A549 (cell line): ENCODE results near the gene FERMT3. TPM values are rescaled to one million over a fixed set of nuclear protein-coding genes. Genes with fewer than 3 reads are reported as not detected.

Source experiments
- ATAC-seq, 2 experiments: fragments of 200-7000 bp in 1 of 2; fragments of >200 bp in 1 of 2; cut with Nextera tagmentation in 1 of 2; cut with Tn5 transposase in 1 of 2; 3 replicates each; pipeline versions ENCODE4 v1.8.0 to v1.9.1; 2018 to 2020; ENCODE audit warnings: mild to moderate bottlenecking in 1 of 2, moderate library complexity in 1 of 2
- CTCF ChIA-PET: fragments of 300-600 bp; sonication (Branson Sonifier 250); formaldehyde crosslinking; extraction: SDS; loops from one replicate; lab custom pipeline; 2021; ENCODE audit warnings: antibody characterized with exemption, inconsistent platforms; lab: Yijun Ruan, JAX
- POLR2A ChIA-PET: fragments of 350-600 bp; formaldehyde crosslinking; extraction: SDS; loops from one replicate; lab custom pipeline; 2021; ENCODE audit warnings: antibody characterized with exemption, inconsistent platforms; lab: Yijun Ruan, JAX
- DNase-seq, 2 experiments: peaks; one replicate each; pipeline versions ENCODE4 v3.0.0 to v3.0.0-alpha.2; 2011 to 2016; ENCODE audit warnings: low read depth in 1 of 2, low spot score in 1 of 2
- FAIRE-seq: peaks from 2 replicates; lab custom pipeline; 2011; peaks lifted over from hg19 to GRCh38; lab: Jason Lieb, UNC
- H3K27ac ChIP-seq, 2 experiments: fragments of >200 bp; sonication (Bioruptor Twin); formaldehyde crosslinking; 3 replicates each; pipeline ENCODE4 v1.5.1; 2016 to 2017
- H3K4me1 ChIP-seq: fragments of >200 bp; sonication (Bioruptor Twin); formaldehyde crosslinking; 3 replicates; pipeline ENCODE4 v1.6.1; 2016
- H3K4me2 ChIP-seq: fragments of >200 bp; sonication (Bioruptor Twin); formaldehyde crosslinking; 3 replicates; pipeline ENCODE4 v1.6.1; 2016
- H3K4me3 ChIP-seq: fragments of >200 bp; sonication (Bioruptor Twin); formaldehyde crosslinking; 3 replicates; pipeline ENCODE4 v1.5.1; 2016
- H3K9me3 ChIP-seq: fragments of >200 bp; sonication (Bioruptor Twin); formaldehyde crosslinking; 3 replicates; pipeline ENCODE4 v1.6.1; 2016
- BCL3 ChIP-seq: fragments of >200 bp; sonication (Bioruptor Twin); formaldehyde crosslinking; IDR thresholded peaks from 3 replicates; pipeline ENCODE4 v1.6.1; 2016
- CBX8 ChIP-seq: fragments of 200-600 bp; sonication (generic); IDR thresholded peaks from 2 replicates; pipeline ENCODE4 v1.6.1; 2016
- CEBPB ChIP-seq, 2 experiments: fragments of >200 bp in 1 of 2; sonication (Bioruptor Twin) in 1 of 2; formaldehyde crosslinking in 1 of 2; IDR thresholded peaks; 2 replicates each; pipeline ENCODE4 v1.6.1; 2012 to 2016
- CHD4 ChIP-seq: fragments of 200-600 bp; sonication (generic); IDR thresholded peaks from 2 replicates; pipeline ENCODE4 v1.6.1; 2016; ENCODE audit warnings: antibody characterized with exemption, mild to moderate bottlenecking, borderline replicate concordance
- FOSB ChIP-seq: fragments of 250-450 bp; sonication (Bioruptor Pico); IDR thresholded peaks from 2 replicates; pipeline ENCODE4 v1.5.0; 2020; ENCODE audit warnings: mild to moderate bottlenecking, moderate library complexity
- HEYL ChIP-seq: fragments of 250-450 bp; sonication (Bioruptor Pico); IDR thresholded peaks from 2 replicates; pipeline ENCODE4 v1.8.0; 2021; ENCODE audit warnings: mild to moderate bottlenecking, moderate library complexity
- HOXB13 ChIP-seq: fragments of 250-450 bp; sonication (Bioruptor Pico); IDR thresholded peaks from 2 replicates; pipeline ENCODE4 v1.5.0; 2020; ENCODE audit warnings: low read depth, mild to moderate bottlenecking, moderate library complexity
- HOXB5 ChIP-seq: fragments of 250-450 bp; sonication (Bioruptor Pico); IDR thresholded peaks from 2 replicates; pipeline ENCODE4 v1.5.0; 2020; ENCODE audit warnings: mild to moderate bottlenecking, moderate library complexity
- JUN ChIP-seq, 2 experiments: fragments of >200 bp; sonication (Bioruptor Twin); formaldehyde crosslinking; IDR thresholded peaks; 2 replicates in 1 of 2; 3 replicates in 1 of 2; pipeline ENCODE4 v1.6.1; 2016 to 2017
- JUNB ChIP-seq: fragments of >200 bp; sonication (Bioruptor Twin); formaldehyde crosslinking; IDR thresholded peaks from 2 replicates; pipeline ENCODE4 v1.6.1; 2016
- KDM1A ChIP-seq: fragments of 200-600 bp; sonication (generic); IDR thresholded peaks from 2 replicates; pipeline ENCODE4 v1.6.1; 2016; ENCODE audit warnings: low read depth, mild to moderate bottlenecking
- MAFK ChIP-seq: fragments of 450-650 bp; IDR thresholded peaks from 2 replicates; pipeline ENCODE4 v1.6.1; 2014; ENCODE audit not compliant: partially characterized antibody
- MAZ ChIP-seq: fragments of 150-350 bp; IDR thresholded peaks from 2 replicates; pipeline ENCODE4 v1.6.1; 2014; ENCODE audit warnings: antibody characterized with exemption, low read depth, low read length, borderline replicate concordance
- NR3C1 ChIP-seq: fragments of >200 bp; sonication (Bioruptor Twin); formaldehyde crosslinking; IDR thresholded peaks from 3 replicates; pipeline ENCODE4 v1.6.1; 2017
- RARB ChIP-seq: fragments of 250-450 bp; sonication (Bioruptor Pico); IDR thresholded peaks from 2 replicates; pipeline ENCODE4 v1.8.0; 2021; ENCODE audit warnings: mild to moderate bottlenecking, moderate library complexity
- SMC3 ChIP-seq: fragments of >200 bp; sonication (Bioruptor Twin); formaldehyde crosslinking; IDR thresholded peaks from 3 replicates; pipeline ENCODE4 v1.6.1; 2018; ENCODE audit warnings: inconsistent platforms
- TP53 ChIP-seq: fragments of 250-450 bp; sonication (Bioruptor Pico); IDR thresholded peaks from 2 replicates; pipeline ENCODE4 v1.5.0; 2021; ENCODE audit warnings: mild to moderate bottlenecking, moderate library complexity
- ZNF302 ChIP-seq: fragments of 250-450 bp; sonication (Bioruptor Pico); IDR thresholded peaks from 2 replicates; pipeline ENCODE4 v1.9.0; 2021; ENCODE audit warnings: inconsistent platforms, mild to moderate bottlenecking, moderate library complexity
- WGBS: methylation state at CpG from one replicate; pipeline ENCODE4 v1.1.6; 2017; ENCODE audit errors: missing lambda C conversion rate; 5-methylcytosine and 5-hydroxymethylcytosine counted together
- polyA minus RNA-seq: library from RNA; depleted of rRNA, polyadenylated mRNA; stranded (reverse); fragments of >200 nt; gene quantifications from 2 replicates; pipeline ENCODE4 v1.2.3, GENCODE V29; 2011; rRNA and poly(A)+ RNA removed
- polyA plus RNA-seq, 4 experiments: library from polyadenylated mRNA; depleted of rRNA in 3 of 4; stranded (reverse); fragments of >200 nt; fragmentation: RNase III in 1 of 4; extraction: RNeasy Plus Mini Kit Qiagen cat#74134 plus additional on column Dnase treatment in 1 of 4; gene quantifications; 2 replicates in 3 of 4; 3 replicates in 1 of 4; pipeline ENCODE4 v1.2.3, GENCODE V29; 2011 to 2017
- TF ChIP-seq, protein P1 (sequence below): fragments of 200-600 bp; sonication (generic); IDR thresholded peaks from 2 replicates; pipeline ENCODE4 v1.6.1; 2016; ENCODE audit warnings: antibody characterized with exemption, mild to moderate bottlenecking, moderate library complexity

FERMT3 gene
- polyA plus RNA-seq (2011; rRNA removed) (0.42 and 0.56 TPM in 2 replicates), polyA plus RNA-seq (2017; fragmentation: RNase III; extraction: RNeasy Plus Mini Kit Qiagen cat#74134 plus additional on column Dnase treatment) (1.9 to 2.1 TPM (median 2.0 TPM) in 3 replicates), polyA minus RNA-seq (0.66 and 0.68 TPM in 2 replicates)
- polyA plus RNA-seq (2012; cell fraction: cytosol; rRNA removed): 2.6 and 3.2 TPM in 2 replicates
- 36.7 and 41.4 TPM in 2 replicates for polyA plus RNA-seq (2012; cell fraction: nucleus; rRNA removed)

- Histone ChIP-seq H3K27ac (0 out of 6 replicates have a peak within 1 kb of the TSS, but pooled peaks of 1 of the 2 experiments have one; percentile 34), H3K4me3 (no peak within 1 kb of the TSS), H3K4me2 (no peak within 1 kb of the TSS), H3K4me1 (peaks cover 9% of the 10 kb centered on the region; the same call in 1 of the 3 replicates), H3K9me3 (no peaks in the 10 kb centered on the region)
- FAIRE-seq (no peak), DNase-seq (no peak), ATAC-seq (no peak)
- POLR2A ChIA-PET: interaction anchor here (3.0 kb wide), 1 partner anchor 21 kb away, joined by 18 read pairs; the partner anchor contains the start of gene STIP1
- TF ChIP-seq, protein P1, sequence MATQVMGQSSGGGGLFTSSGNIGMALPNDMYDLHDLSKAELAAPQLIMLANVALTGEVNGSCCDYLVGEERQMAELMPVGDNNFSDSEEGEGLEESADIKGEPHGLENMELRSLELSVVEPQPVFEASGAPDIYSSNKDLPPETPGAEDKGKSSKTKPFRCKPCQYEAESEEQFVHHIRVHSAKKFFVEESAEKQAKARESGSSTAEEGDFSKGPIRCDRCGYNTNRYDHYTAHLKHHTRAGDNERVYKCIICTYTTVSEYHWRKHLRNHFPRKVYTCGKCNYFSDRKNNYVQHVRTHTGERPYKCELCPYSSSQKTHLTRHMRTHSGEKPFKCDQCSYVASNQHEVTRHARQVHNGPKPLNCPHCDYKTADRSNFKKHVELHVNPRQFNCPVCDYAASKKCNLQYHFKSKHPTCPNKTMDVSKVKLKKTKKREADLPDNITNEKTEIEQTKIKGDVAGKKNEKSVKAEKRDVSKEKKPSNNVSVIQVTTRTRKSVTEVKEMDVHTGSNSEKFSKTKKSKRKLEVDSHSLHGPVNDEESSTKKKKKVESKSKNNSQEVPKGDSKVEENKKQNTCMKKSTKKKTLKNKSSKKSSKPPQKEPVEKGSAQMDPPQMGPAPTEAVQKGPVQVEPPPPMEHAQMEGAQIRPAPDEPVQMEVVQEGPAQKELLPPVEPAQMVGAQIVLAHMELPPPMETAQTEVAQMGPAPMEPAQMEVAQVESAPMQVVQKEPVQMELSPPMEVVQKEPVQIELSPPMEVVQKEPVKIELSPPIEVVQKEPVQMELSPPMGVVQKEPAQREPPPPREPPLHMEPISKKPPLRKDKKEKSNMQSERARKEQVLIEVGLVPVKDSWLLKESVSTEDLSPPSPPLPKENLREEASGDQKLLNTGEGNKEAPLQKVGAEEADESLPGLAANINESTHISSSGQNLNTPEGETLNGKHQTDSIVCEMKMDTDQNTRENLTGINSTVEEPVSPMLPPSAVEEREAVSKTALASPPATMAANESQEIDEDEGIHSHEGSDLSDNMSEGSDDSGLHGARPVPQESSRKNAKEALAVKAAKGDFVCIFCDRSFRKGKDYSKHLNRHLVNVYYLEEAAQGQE: no peak
- no peak for TF ChIP-seq CEBPB (IDR thresholded peaks at IDR 0.05)
- no peak for TF ChIP-seq CHD4
- TF ChIP-seq ZNF302 (CRISPR knock-in tag): no peak
- TF ChIP-seq NR3C1: no peak
- no peak for TF ChIP-seq MAZ
- TF ChIP-seq SMC3: no peak
- TF ChIP-seq FOSB: no peak
- no peak for TF ChIP-seq JUNB
- TF ChIP-seq RARB (CRISPR knock-in tag): no peak
- no peak for TF ChIP-seq HOXB5 (CRISPR knock-in tag)
- no peak for TF ChIP-seq BCL3
- TF ChIP-seq HOXB13: no peak
- TF ChIP-seq HEYL (CRISPR knock-in tag): no peak
- TF ChIP-seq TP53: no peak
- no peak for TF ChIP-seq CBX8
- no peak for TF ChIP-seq MAFK
- 94% methylated on average over 18 of the region's 27 CpGs for WGBS
- CTCF ChIA-PET: interaction anchor here (0.8 to 20.3 kb wide), 12 partner anchors 9 to 111 kb away, joined by 3 to 254 read pairs (median 3); partner anchors contain the start of genes CATSPERZ, DNAJC4, NUDT22 and PLCB3
These were observed at the start of gene FERMT3 for GRCh38 chr11:64206457-64207255. TSS of gene FERMT3 (plus strand) at chr11:64206721. CDS start at chr11:64207365, 644 bp downstream.

- FAIRE-seq (no peak), DNase-seq (no peak), ATAC-seq (no peak)
- CTCF ChIA-PET: interaction anchor here (1.0 to 2.7 kb wide), 3 partner anchors 8 to 321 kb away, joined by 3 to 14 read pairs (median 6); no protein-coding TSS in a partner anchor
- H3K4me3 ChIP-seq: no peak overlapping the region
- H3K27ac ChIP-seq: no peak overlapping the region
- H3K4me2 ChIP-seq: no peak overlapping the region
- WGBS: 88% methylated on average over 17 of the region's 17 CpGs
- POLR2A ChIA-PET: no interaction called here
- TF ChIP-seq BCL3 (no peak), KDM1A (no peak), JUN (IDR thresholded peaks at IDR 0.05) (no peak), CBX8 (no peak)
- H3K9me3 ChIP-seq: no peaks in the 10 kb centered on the region
- H3K4me1 ChIP-seq: no peaks in the 10 kb centered on the region
These were observed 48.7 kb upstream of the FERMT3 start for GRCh38 chr11:64157631-64158394.
